Measurements from ENCODE around the gene IL6.

DNA sequence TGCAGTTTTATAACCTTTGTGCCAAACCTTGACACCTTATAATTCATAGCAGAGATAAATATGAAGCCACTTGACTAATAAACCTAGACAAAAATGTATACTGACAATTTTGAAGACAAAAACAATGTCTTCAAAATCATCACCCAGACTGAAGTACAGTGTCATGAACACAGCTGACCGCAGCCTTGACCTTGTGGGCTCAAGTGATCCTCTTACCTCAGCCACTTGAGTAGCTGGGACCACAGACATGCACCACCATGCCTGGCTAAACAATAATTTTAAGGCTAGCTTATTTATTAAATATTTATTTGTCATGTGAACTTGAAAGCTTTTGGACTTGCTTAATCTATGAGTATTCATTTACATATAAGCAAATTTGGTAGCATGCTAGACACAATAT is 24.3 kb downstream of the IL6 start:
- TF ChIP-seq, protein P1, sequence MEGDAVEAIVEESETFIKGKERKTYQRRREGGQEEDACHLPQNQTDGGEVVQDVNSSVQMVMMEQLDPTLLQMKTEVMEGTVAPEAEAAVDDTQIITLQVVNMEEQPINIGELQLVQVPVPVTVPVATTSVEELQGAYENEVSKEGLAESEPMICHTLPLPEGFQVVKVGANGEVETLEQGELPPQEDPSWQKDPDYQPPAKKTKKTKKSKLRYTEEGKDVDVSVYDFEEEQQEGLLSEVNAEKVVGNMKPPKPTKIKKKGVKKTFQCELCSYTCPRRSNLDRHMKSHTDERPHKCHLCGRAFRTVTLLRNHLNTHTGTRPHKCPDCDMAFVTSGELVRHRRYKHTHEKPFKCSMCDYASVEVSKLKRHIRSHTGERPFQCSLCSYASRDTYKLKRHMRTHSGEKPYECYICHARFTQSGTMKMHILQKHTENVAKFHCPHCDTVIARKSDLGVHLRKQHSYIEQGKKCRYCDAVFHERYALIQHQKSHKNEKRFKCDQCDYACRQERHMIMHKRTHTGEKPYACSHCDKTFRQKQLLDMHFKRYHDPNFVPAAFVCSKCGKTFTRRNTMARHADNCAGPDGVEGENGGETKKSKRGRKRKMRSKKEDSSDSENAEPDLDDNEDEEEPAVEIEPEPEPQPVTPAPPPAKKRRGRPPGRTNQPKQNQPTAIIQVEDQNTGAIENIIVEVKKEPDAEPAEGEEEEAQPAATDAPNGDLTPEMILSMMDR (conservative IDR thresholded peaks at IDR 0.05; ENCODE audit: low read depth, low read length), result no peak
- no peak for TF ChIP-seq EZH2 (IDR thresholded peaks at IDR 0.05; ENCODE audit: low read length, unreplicated experiment)

Data from PC-3 (cell line).